GM18868 (cell line): Measurements from ENCODE around the gene PALM3.
"Not testable (repeated sequence)": the region's sequence is repeated elsewhere in the genome, so short reads cannot be mapped to it uniquely, and the experiment has no call there.

Experiments
- ATAC-seq: cut with Tn5 transposase; IDR thresholded peaks from one replicate; pipeline ENCODE4 v1.9.1; 2021; ENCODE audit warnings: mild to moderate bottlenecking, moderate library complexity; ENCODE audit not compliant: unreplicated experiment

The PALM3 gene

DNA sequence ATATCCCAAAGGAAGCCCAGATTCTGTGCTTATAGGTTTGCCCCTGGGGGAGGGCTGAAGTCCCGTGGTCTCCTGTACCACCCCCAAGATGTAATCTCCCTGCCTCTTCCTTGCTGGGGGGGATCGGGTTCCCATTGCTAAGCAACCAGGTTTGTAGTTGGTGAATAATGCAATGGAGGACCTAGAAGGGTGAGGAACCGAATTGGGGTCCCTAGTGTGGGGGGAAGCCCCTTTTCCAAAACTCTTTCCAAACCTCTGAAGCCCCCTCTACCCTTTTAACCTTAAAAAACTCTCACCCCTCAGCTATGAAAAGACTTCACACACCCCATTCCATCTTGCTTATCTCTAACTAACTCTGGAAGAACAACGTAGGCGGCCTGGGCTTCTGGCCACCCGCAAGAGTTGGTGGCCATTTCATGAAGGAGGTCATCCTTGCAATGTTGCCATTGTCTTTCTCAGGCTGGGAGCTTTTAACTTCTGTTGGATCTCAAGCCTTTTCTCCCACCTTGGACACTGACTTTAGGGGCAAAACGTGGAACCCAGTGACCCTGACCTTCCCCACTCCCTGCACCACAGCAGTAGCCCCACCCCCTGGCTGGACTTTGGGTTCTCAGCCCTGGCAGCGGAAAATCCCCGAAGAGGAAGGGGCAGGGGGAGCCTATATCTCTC lies 661 bp downstream of the PALM3 start:
- ATAC-seq, result no peak

DNA sequence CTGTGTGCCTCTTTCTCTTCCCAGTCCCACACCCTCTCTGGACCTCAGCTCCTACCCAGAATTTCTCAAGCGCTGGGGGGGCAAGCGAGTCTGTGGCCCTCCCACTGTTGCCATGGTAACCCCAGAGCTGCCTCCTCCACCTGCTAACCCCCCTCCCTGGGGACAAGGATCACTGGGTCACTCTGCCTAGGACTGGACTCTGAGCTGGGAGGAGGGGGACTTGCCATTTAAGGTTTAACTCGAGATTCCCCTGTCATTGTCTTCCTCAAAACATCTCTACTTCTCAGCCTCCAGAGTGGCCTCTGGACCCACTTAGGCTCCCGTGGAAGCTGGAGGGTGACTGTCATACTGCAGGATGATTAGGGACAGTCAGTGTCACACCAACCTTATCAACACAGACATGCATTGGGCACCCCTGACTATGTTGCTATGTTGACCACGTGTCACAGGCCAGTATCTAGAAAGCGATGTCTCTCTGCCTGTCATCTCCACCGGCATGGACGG lies 2.2 kb downstream of the PALM3 start:
- ATAC-seq, result no peak

DNA sequence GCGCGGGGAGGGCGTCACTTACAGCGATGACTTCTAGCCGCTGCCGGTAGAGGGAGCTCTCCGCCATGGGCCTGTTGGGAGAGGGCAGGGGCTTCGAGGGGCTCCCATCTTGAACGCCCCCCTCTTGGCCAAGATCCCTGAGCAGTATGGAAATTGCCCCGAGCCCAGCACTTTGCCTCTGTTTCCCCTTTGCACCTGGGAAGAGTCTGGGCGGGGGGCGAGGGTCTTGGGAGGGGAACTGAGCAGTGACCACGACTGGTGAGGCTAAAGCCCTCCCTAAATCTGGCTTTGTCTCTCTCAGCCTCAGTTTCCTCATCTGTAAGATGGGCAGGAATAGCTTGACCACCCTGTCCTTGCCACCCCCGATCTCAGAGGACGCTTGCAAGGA lies 2.8 kb downstream of the PALM3 start:
- ATAC-seq, result no peak

DNA sequence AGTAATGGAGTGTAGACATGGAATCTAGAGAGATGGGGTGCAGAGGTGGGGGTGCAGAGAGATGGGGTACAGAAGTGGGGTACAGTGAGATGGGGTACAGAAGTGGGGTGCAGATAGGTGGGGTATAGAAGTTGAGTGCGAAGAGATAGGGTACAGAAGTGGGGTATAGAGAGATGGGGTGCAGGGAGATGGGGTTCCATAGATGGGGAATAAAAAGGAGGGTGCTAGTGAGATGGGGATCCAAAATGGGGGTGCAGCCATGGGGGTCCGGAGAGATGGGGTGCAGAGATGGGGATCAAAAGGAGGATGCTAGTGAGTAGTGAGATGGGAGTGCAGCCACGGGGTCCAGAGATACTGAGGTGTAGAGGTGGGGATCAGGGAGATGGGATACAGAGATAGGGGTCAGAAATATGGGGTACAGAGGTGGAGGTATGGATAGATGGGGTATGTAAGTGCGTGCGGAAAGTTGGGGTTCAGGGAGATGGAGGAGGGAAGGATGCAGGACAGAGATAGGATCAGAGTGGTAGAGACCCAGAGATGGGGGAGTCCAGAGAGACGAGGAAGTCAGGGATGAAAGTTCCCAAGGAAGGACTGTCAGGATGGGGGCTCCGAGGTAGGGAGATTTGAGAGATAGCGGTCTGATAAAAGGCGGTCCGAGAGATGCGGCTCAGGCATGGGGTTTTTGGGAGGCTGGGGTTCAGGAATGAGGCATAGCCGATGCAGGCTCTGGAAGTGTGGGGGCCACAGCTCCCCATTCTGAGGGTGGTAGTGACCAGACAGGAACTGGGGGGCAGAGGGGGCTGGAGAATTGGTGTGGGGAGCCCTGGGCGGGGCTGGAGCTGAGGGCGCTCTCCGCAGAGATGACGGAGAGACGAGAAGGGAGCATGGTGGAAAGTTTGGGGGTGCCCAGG lies 3.4 kb downstream of the PALM3 start:
- no peak for ATAC-seq

DNA sequence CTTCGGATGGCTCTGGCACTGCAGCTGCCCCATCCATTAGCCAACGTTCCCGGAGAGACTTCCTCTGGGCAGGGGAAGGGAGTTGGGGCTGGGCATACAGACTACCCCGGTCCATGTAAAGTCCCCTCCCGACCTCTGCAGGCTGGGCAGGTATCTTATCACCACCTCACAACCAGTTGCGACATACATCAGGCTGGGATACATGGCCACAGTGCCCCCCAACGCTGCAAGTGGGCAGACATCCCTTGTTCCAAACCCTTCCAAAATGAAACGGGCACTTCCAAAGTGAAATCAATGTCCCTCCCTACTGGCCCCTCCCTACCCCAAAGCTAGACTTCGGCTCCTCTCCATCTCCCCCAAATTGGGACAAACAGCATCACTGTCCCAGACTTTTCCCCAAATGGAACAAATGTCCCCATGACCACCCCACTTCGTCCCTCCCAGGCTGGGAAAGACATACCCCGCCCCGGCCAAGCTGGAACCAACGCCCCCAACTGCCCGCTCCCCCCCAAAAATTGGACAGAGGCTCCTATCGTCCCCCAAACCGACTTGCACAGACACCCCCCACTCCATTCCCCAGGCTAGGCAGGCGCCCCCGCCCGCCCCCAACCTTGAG lies 5.0 kb downstream of the PALM3 start:
- ATAC-seq, result no peak

DNA sequence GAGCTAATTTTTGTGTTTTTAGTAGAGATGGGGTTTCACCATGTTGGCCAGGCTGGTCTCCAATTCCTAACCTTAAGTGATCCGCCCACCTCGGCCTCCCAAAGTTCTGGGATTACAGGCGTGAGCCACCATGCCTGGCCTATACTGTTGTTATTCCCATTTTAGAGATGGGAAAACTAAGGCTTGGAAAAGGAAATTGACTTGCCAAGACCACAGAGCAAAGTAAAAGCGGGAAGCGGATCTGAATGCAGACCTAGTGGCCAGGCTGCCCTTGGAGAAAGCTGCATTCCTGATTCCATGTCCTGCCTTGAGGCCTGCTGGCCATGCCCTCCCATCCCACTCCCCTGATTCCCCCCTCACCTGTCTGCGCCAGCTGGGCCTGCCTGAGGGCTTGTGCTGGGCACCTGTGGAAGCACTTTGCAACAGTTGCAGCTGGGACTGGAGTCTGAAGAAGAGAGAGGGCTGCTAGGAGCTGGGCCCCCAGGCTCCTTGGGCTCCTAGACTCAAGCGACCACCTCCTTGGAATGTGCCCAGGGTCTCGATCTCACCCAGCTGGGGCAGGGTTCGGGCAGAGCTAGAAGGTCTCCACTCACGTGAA lies 5.7 kb downstream of the PALM3 start:
- no peak for ATAC-seq

DNA sequence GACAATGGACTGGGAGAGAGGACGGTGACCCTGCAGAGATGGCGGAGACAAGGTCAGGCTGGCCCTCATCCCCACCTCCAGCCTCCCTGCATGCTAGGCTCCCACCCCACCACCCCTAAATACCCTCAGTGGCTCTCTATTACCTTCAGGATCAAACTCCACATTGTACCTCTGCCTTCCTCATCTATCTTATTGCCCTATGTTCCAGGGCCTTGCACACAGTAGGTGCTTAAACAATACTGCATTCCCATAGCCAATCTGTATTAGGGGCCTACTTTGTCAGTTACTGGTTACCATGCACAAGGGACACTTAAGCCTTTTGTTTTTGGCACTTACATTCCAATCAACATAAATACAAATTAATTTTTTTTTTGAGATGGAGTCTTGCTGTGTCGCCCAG lies 6.5 kb downstream of the PALM3 start:
- ATAC-seq, result no peak

DNA sequence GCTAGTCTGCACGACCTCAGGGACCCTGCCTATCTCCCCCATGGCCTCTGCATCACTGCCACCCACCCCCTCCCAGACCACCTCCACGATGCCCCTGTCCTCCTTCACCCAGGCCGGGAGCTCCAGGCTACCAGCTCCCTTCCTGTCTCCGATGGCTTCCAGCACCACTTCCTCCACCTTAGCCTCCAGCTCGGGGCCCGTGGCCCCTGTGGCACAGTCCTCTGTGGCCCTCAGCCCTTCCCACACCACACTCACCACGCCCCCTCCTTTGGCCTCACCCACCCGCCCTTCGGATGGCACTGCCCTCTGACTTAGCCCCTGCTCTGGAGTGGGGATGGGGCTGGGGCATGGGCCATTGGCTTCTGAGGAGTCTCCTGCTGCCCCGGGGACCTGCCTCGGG lies 7.2 kb downstream of the PALM3 start:
- ATAC-seq, result no peak

DNA sequence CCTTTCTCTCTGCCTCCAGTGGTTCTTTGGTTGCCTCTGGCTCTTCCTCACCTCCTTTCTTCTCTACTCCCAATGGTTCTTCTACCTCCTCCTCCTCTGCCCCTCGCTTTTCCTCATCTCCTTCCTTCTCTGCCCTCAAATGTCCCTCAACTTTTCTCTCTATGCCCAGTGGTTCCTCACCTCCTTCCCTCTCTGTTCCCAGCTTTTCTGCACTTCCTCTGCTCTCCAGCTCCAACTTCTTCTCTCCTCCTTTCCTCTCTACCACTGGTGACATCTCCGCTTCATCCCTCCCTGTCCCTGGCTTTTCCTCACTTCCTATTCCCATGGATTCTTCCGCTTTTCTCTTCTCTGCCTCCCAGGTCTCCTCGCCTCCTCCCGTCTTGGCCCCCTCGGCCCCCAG lies 7.8 kb downstream of the PALM3 start:
- no peak for ATAC-seq

DNA sequence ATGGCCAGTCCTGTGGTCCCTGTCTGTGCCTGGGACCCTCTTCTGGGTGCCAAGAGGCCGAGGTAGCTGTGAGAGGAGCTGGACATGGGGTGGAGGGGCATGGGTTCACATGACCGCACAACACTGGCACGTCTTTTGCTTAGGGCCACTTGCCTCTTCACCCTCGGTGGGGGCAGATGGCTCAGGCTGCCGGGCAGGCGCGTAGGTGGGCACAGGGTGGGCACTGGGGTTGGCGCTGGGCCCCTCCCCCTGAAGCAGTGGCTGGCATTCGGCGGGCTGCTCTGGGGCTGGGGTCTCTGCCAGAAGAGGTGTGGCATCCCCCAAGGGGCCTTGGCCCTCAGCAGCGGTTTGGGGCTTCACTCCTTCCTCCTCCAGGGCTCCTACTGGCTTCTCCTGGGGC lies 8.4 kb downstream of the PALM3 start:
- ATAC-seq, result no peak

DNA sequence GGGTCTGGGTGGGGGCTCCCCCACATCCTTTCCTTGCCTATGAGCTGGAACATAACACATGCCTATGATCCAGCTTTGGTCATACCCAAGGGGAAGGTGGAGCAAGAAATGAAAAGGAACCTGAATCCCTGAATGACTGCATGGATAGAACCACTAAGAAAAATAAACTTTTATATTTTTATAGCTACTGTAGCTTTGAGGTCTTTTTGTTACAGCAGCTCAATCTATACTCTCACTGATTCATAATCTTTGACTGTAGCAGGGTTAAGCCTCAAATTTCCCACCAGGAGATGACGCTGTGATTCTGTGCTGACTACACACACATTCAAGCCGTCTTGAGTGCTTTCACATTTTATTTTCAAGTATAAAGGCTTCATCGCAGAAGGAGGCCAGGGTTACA lies 8.8 kb downstream of the PALM3 start:
- no peak for ATAC-seq

DNA sequence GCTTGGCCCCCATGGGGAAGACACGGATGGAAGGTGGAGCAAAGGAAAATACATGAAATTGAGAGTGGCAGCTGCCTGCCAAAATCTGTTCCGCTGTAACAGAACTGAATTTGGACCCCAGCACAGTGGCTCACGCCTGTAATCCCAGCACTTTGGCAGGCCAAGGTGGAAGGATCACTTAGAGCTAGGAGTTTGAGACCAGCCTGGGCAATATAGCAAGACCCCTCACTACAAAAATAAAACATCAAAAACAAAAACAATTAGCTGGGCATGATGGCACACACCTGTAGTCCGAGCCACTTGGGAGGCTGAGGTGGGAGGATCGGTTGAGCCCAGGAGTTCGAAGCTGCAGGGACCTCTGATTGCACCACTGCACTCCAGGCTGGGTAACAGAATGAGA lies 9.4 kb downstream of the PALM3 start:
- no peak for ATAC-seq

DNA sequence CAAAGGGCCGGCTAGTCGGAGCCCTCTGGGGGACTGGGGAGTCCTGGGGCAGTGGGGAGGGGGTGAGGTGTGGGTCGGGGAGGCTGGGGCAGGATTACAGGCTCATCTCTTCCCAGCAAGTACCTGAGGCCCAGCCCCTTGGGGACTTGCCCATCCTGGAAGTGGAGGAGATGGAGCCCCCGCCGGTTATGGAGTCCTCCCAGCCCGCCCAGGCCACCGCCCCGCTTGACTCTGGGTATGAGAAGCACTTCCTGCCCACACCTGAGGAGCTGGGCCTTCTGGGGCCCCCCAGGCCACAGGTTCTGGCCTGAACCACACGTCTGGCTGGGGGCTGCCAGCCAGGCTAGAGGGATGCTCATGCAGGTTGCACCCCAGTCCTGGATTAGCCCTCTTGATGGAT lies 9.9 kb downstream of the PALM3 start:
- ATAC-seq, result no peak

DNA sequence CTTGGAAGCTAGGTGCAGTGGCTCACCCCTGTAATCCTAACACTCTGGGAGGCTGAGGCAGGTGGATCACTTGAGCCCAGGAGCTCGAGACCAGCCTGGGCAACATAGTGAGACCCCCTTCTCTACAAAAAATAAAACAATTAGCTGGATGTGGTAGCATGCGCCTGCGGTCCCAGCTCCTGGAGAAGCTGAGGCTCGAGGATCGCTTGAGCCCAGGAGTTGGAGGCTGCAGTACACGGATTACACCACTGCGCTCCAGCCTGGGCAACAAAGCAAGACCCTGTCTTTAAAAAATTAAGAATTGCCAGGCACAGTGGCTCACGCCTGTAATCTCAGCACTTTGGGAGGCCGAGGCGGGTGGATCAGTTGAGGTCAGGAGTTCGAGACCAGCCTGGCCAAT lies 10.9 kb downstream of the PALM3 start:
- ATAC-seq, result not testable (repeated sequence)

DNA sequence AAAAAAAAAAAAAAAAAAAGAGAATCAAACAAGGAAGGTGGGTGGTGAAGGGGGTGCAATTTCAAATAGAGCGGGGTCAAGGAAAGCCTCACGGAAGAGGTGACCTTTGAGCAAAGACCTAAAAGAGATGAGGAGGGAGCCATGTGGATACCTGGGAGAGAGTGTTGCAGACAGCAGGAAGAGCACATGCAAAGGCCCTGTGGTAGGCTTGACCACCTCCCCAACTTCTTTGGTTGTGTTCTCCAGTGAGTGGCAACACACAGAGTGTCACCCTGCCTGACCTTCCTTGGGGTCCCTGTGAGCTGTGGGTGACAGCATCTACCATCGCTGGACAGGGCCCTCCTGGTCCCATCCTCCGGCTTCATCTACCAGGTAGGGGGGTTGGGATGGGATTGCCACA lies 11.4 kb downstream of the PALM3 start:
- ATAC-seq, result no peak

DNA sequence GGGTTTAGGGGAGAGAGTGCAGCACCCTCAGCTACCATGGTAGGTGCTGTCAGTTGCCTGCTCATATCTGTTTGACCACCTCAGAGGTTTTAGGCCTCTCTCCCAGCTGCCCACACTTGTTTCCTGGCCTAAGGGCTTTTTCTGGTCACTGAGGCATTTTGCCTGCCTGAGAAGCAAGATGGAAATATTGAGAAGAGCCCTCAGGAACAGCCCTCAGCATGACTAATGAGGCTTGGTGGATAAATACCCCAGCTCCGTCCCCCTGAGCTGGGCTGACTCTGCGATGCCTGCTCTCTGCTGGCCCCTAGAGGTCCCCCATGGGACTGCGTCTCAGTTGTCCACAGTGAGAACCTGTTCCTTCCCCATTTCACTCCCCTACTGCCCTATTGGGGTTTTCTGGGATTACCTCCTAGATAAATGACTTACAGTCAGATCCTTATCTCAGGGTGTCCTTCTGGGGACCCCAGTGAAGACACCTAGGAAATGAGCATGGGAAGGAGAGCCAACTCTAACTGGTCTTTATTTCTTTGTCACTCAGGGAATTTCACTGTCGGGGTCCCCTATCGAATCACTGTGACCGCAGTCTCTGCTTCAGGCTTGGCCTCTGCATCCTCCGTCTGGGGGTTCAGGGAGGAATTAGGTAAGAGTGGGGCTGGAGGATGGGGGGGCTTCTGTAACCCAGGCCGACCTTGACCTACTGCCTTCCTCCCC lies 13.3 kb downstream of the PALM3 start:
- no peak for ATAC-seq

DNA sequence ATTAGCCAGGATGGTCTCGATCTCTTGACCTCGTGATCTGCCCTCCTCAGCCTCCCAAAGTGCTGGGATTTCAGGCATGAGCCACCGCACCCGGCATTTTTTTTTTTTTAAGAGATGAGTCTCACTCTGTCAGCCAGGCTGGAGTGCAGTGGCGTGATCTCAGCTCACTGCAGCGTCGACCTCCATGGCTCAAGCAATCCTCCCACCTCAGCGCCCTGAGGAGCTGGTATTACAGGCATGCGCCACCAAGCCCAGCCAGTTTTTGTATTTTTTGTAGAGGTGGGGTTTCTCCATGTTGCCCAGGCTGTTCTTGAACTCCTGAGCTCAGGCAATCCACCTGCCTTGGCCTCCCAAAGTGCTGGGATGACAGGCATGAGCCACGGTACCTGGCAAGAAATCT lies 14.0 kb downstream of the PALM3 start:
- ATAC-seq, result not testable (repeated sequence)

DNA sequence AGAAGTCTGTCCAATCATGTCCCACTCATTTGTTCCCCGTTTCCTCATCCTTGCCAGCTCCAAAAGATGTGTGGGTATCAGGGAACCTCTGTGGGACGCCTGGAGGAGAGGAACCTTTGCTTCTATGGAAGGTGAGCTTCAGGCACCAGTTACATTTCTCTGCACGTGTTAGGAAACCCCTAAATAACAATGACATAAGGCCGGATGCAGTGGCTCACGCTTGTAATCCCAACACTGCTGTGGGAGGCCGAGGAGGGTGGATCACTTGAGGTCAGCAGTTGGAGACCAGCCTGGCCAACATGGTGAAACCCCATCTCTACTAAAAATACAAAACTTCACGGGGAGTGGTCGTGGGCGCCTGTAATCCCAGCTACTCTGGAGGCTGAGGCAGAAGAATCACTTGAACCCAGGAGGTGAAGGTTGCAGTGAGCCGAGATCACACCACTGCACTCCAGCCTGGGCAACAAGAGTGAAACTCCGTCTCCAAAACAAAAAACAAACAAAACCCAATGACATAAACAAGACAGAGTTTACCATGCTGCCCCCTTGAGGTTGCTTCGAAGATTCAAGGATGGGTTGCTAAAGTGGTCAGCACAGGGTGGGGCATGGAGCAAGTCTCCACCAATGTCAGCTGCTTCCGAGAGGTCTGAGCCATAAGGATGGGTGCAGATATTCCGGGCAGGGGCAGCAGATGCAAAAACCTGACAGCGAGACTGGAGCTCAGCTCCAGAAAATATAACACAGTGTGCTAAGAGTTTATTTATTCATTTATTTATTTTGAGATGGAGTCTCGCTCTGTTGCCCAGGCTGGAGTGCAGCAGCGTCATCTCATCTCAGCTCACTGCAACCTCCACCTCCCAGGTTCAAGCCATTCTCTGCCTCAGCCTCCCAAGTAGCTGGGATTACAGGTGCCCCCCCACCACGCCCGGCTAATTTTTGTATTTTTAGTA lies 18.9 kb downstream of the PALM3 start:
- ATAC-seq, result not testable (repeated sequence)

DNA sequence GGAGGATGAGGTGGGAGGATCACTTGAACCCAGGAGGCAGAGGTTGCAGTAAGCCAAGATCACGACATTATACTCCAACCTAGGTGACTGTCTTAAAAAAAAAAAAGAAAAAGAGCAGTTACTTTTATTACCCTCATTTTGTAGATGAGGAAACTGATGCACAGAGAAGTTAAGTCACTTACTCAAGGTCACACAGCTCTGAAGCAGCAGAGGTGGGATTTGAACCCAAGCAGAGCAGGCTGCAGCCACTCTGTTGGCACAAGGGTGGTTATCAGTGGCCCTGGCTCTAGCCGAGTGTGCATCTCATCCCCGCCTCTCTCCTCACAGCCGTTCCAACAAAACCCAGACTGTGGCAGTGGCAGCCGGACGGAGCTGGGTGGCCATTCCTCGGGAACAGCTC lies 22.7 kb downstream of the PALM3 start:
- ATAC-seq, result no peak

DNA sequence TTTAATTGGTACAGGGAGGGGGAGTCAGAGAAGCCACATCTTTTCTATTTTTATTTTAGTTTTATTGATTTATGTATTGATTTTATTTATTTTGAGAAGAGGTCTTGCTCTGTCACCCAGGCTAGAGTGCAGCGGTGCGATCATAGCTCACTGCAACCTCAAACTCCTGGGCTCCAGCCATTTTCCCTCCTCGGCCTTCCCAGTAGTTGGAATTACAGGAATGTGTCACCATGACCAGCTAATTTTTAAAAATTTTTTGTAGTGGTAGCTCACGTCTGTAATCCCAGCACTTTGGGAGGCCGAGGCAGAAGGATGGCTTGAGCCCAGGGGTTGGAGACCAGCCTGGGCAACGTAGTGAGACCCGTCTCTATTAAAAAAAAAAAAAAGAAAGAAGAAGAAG lies 26.2 kb downstream of the PALM3 start:
- no peak for ATAC-seq
